ENCODE results near the gene PCSK6.

GRCh38 chr15:101413239-101413638, 76.3 kb downstream of the PCSK6 start:
- TF ChIP-seq CTCF (IDR thresholded peaks at IDR 0.05): no peak
- no peak for TF ChIP-seq POLR2A (IDR thresholded peaks at IDR 0.05)
